Measurements from ENCODE around the gene GTF2I.
A peak's percentile ranks its signal among the peaks of the same experiment; 100 is the strongest.
"Not testable (repeated sequence)": the region's sequence is repeated elsewhere in the genome, so short reads cannot be mapped to it uniquely, and the experiment has no call there.

The GTF2I gene

DNA sequence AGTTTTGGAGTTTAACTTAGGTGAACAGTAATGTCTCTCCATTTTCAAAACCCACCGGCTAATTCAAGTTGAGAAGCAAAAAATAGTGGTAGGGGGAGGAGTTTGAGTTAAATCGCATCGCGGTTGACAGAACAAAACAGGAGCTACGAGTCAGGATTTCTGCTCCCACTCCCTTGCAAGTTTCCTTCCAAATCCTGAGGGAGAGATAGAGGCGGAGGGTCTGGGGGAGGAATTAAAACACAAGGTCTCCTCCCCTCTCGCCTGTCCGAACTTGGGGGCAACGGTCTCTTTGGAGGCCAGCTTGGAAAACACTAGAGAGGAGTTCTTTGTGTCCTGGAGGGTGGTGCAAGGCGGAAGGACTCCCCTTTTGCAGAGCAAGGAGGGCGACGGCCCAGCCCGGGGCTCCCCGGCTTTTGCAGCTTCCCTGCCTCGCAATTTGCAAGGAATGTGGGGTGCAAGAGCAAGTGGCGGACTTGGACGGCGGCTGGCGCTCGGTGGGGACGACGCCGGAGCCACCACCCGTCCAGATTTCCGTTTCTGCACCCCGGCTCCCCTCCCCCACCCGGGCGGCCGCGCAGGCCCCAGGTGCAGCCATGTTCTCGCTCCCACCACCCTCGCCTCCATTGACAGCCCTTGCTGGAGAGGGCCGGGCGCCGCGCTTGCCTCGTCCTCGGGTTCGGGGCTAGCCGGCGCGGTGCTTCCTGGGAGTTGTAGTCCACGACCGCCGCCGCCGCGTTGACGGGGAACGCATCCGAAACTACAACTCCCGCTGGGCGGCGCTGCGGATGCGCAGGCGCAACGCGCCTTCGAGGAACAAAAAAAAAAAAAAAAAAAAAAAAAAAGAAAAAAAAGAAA, 454 bp upstream of the GTF2I start:
- peak; percentile 86 to 98 for DNase-seq

DNA sequence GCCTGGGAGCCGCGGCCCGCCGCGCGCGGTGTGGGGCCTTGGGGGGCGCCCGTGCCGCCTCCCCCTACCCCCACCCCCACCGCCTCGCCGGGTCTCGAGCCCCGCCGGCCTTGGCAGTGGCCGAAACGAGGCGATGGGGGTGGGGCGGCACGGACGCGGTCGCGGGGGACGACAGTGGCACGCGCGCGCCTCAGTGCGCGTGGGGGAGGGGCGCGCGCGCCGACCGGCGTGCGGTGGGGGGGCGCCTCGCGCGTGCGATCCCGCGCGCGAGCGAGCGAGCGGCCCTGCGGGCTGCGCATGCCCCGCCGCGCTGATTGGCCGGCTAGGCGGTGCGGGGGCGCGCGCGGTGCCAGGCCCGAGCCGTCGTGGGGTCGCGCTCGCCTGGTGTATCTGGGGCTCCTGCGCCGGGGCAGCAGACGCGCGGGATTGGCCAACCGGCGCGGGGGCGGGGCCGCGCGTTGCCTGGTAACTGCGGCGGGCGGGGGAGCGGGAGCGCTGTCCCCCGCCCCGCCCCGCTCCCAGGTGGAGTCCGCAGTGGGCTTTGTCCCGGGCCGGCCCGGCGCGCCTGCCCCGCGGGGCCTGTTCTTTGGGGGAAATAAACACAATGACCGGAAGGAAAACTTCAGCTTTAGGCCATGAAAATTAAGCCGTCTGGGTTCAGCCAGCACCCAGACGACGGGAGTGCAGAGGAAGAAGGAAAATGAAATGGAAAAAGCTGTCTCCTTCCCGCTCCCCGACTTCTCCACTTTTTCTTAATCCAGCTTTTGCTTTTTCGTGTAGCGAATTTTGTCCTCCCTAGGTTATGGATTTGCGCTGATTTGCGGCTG, 873 bp downstream of the GTF2I start:
- DNase-seq: peak; percentile 92 to 95

DNA sequence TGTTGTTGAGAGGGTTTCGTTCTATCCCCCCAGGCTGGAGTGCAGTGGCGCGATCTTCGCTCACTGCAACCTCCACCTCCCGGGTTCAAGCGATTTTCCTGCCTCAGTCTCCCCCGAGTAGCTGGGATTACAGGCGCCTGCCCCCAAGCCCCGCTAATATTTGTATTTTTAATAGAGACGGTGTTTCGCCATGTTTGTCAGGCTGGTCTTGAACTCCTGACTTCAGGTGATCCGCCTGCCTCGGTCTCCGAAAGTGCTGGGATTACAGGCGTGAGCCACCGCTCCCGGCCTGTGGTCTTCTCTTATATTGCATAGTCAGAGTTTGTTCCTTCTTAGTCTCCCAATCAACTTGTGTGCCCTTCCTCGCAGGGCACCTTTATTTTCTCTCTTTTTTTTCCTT, 2.7 kb downstream of the GTF2I start:
- DNase-seq: not testable (repeated sequence)

DNA sequence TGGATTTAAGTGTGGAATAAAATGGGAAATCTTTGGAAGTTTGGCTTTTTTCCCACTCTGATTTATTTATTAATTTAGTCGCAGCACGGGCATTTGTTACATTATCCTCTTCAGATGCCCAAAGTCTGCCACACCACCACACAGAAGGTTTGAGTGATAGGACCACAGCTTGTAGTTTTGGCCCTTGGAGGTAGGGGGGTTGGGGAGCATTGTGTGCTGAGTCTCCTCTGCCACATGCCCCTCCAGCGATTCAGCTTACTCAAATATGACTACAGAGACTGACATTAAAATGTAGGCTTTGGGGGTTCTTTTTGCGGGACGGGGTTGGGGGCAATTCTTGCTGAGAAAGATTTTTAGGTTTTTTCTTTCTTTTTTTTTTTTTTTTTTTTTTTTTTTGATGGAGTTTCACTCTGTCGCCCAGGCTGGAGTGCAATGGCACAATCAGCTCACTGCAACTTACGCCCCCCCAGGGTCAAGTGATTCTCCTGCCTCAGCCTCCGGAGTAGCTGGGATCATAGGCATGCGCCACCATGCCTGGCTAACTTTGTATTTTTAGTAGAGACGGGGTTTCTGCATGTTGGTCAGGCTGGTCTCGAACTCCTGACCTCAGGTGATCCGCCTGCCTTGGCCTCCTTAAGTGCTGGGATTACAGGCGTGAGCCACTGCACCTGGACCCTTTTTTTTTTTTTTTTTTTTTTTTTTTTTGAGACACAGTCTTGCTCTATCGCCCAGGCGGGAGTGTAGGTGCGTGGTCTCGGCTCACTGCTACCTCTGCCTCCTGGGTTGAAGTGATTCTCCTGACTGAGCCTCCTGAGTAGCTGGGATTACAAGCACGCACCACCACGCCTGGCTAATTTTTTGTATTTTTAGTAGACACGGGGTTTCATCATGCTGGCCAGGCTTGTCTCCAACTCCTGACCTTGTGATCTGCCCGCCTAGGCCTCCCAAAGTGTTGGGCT, 4.6 kb downstream of the GTF2I start:
- not testable (repeated sequence) for DNase-seq

DNA sequence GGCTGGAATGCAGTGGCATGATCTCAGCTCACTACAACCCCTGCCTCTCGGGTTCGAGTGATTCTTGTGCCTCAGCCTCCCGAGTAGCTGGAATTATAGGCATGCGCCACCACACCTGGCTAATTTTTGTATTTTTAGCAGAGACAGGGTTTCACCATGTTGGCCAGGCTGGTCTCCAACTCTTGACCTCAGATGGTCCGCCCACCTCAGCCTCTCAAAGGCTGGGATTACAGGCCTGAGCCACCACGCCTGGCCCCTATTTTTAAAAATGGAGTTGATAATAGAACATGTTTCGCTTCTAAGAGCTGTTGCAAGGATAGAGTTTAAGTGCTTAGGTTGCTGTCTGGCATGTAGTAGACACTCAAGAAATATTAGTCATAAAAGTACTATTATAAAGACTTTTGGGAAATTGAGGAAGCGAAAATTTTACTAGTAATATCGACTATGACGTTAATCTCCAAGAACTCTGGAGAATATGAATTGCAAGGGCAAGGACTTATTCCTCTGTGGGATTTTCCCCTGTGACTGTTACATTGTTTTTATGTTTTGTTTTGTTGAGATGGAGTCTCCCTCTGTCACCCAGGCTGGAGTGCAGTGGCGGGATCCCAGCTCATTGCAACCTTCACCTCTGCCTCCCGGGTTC, 7.9 kb downstream of the GTF2I start:
- DNase-seq: no peak

DNA sequence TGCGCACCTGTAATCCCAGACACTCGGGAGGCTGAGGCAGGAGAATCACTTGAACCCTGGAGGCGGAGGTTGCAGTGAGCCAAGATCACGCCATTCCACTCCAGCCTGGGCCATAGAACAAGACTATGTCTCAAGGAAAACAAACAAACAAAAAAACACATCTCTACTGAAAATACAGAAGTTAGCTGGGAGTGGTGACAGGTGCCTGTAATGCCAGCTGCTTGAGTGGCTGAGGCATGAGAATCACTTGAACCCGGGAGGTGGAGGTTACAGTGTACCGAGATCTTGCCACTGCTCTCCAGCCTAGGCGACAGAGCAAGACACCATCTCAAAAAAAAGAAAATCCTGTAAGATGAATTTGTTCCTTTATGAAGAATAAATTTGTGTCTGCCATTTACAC, 9.5 kb downstream of the GTF2I start:
- DNase-seq: not testable (repeated sequence)

DNA sequence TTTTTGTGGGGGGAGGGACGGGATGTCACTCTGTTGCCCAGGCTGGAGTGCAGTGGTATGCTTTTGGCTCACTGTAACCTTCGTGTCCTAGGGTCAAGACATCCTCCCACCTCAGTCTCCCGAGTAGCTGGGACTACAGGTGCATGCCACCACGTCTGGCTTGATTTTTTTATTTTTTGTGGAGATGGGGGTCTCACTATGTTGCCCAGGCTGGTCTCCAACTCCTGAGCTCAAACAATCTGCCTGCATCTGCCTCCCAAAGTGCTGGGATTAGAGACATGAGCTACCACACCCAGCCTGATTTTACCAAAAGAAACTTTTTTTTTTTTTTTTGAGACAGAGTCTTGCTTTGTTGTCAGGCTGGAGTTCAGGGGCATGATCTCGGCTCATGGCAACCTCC, 10.0 kb downstream of the GTF2I start:
- DNase-seq: not testable (repeated sequence)

DNA sequence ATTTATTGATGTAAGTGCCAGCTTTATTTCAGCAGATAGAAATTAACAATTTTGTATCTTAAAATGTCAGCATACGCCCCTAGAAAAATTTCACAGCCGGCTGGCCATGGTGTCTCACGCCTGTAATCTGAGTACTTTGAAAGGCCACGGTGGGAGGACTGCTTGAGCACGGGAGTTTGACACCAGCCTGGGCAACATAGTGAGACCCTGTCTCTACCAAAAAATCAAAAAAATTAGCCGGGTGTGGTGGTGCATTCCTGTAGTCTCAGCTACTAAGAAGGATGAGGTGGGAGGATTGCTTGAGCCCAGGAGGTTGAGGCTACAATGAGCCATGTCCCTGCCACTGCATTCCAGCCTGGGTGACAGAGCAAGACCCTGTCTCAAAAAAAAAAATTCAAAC, 14.1 kb downstream of the GTF2I start:
- no peak for DNase-seq

DNA sequence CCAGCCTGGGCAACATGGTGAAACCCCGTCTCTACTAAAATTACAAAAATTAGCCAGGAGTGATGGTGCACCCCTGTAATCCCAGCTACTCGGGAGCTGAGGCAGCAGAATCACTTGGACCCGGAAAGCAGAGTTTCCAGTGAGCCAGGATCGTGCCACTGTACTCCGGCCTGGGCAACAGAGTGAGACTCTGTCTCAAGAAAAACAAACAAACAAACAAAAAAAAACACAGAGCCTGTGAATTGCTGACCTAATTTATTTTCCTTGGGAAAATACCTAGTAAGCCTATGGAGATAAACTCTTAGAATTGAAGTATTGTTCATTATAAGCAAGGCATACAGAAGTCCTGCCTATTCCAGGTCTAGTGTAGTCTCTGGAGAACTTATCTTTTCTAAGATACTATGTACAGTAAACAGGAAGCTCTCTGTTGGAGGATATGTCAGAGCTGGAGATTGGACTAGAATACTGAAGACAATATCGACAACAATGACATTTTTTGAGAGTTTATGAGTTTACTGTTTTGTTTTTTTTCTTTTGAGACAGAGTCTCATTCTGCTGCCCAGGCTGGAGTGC, 14.9 kb downstream of the GTF2I start:
- no peak for DNase-seq

DNA sequence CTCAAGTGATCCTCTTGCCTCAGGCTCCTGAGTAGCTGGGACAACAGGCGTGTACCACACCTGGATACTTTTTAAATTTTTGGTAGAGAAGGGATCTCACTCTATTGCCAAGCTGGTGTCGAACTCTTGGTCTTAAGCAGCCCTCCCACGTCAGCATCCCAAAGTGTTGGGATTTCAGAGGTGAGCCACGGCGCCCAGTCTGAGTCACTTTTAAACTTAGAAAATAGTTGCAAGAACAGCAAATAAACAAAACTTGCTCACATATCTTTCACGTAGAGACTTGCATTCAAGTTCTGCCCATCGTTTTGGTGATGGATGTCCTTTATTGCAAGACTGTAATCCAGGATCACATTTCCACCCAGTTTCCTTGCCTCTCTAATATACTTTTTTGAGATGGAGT, 16.6 kb downstream of the GTF2I start:
- DNase-seq: no peak

DNA sequence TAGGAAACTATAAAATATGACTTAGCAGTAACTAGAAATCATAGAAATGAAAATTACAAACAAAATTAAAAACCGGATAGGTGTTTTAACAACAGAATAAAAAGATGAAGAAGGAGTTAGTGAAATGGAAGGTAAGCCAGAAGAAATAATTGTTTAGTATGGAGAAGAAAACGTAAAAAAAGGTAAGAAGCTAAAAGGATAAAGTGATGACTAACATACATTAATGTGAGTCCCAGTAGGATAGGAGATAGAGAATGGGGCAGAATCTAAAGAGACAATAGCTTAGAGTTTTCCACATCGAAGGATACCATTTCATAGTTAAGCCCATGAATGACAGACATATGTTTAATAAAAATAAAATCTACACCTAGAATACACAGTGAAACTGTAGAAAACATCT, 25.3 kb downstream of the GTF2I start:
- no peak for DNase-seq

DNA sequence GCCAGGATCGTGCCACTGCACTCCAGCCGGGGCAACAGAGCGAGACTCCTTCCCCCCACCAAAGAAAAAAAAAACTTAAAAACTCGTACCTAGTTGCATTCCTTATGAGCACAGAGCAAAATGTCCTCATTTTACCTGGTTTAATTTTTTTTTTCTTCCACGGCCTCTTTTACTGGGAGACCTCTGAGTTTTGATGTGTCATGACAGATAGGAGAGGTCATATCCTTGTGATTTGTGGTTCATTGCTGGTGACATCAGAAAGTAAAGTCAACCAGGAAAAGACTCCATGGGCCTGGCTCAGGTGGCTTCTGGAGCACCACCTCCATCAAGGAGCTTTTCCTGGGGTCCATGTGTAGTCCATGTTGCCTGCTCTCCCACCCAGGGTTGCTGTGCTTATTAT, 26.3 kb downstream of the GTF2I start:
- DNase-seq: no peak

DNA sequence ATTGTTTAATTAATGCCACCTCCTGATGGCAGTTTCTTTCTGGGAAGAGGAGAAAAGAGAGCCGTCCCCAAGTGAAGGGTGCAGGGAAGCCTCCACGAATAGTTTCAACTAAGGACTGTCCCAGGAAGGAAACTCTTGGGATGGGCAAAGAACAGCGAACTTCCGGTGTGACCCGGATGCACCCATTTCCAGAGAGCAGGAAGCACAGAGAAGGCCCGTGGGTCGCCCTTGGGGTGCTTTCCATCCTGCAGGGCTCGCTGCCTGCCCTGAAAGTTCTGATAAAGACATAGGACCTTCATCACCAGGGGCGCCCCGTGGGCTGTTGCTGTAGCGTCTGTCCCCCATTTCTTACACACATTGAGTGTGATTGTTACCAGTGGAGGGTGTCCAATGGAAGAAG, 27.0 kb downstream of the GTF2I start:
- DNase-seq: no peak

DNA sequence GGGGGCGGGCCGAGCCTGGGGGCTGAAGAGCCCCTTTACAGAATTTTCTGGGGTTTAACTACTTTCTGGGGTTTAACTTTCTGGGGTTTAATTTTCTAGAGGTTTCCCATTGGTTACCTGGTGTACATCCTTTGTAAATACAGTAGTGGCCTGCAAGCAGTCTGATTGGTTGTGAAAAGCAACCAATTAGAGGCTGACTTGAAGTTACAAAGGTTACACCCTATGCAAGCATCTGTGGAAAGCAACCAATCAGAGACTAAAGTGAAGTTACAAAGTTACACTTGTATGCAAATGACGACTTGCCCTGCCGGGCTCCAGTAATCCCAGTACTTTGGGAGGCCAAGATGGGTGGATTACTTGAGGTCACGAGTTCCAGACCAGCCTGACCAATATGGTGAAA, 27.4 kb downstream of the GTF2I start:
- DNase-seq: no peak

DNA sequence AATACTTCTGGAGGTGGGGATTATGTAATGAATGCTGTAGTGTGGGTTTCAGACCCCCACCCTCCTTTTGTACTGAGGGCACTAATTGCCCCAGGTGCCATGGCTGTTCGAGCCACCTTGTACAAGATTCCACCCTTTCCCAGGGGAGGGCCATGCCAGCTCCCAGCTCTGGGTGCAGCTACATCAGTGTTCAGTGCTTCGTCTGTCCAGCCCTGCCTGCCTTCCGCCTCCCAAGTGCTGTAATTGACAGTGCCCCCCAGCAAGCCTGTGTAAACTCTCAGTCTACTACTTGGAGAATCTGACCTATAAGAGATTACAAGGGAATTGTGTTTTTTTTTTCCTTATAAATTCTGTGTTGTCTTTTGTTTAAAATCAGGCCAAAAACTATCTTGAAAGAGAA, 33.0 kb downstream of the GTF2I start:
- DNase-seq: no peak

DNA sequence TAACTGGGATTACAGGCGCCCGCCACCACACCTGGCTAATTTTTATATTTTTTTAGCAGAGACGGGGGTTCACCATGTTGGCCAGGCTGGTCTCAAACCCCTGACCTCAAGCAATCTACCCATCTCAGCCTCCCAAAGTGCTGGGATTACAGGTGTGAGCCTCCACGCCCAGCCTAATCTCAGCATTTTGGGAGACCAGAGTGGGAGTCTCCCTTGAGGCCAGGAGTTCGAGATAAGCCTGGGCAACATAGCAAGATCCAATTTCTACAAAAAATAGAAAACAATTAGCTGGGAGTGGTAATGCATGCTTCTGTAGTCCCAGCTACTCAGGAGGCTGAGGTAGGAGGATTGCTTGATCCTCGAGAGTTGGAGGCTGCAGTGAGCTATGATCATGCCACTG, 46.9 kb downstream of the GTF2I start:
- not testable (repeated sequence) for DNase-seq

DNA sequence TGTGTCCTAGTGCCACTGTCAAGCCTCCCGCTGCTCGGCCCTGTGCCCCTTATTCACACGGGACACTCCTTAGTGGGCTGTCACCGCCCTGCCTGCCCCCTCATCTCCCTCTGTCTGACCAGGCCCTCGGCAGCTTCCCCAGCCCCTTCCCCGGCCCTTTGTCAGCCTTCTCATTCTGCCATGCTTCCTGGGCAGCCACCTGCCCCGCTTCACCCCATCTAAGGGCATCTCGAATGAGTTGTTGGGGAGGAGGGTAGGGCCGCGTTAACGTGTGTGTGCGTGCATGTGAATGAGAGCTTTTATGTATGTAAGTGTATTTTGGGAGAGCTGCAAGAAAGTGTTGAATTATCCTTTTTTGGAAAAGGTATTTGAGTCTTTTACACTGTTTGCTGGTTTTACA, 49.7 kb downstream of the GTF2I start:
- no peak for DNase-seq

DNA sequence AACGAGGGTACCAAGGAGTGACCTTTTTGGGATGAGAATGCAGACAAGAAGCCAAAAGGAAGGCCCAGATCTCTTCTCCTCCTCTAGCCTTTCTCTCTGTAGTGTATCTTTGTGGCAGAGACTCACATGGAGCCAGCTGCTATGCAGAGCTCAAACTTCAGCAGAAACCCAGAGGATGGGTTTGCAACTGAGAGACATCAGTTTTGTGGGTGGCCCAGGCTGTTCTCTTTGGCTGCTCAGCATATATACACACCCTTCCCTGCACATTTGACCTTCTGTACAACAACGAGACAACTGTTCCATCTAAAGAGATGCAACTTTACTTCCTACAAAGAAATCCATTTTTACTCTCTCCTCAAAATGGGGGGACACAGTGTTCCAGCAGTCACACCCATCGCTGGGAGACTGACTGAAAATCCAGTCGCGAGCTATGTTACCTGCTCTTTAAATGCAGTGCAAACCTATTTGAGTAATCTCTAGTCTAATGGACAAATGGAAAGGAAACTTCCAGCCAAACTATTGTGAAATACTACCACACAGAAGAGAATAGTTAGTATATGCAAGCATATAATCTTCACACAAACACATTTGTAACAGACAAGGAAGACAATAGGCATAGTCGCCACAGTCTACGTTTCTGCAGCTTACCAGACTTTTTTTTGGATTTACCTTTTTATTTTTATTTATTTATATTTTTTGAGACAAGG, 51.2 kb downstream of the GTF2I start:
- DNase-seq: no peak

DNA sequence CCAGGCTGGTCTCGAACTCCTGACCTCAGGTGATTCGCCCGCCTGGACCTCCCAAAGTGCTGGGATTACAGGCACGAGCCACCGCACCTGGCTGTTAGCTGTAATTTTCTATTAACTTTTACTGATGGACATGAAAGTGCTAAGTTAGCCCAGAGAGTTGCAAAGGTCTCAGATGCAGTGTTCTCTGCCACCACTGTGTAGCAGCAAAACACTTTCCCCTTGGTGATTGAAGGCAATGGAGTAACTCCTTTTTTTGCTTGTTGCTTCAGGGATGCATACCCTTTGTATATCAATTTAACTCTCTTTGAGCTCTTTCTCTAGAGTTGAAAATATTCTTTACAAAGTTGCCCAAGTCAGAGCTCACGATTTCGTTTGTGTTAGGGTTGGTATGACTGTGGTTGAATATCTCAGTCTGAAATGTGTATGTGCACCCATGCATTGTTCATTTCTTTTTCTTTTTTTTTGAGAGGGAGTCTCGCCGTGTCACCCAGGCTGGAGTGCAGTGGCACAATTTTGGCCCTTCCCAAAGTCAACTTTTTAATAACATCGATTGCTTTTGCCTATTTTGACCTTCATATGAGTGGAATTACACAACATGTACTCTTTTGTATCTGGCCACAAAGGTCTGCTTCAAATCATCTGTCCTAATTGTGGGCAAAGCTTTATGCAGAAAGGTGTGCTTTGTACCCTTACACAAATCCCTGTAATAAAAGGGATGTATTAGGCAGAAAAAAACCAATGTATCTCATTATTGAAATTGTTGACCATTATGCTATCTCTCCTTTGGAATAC, 52.6 kb downstream of the GTF2I start:
- DNase-seq: no peak

DNA sequence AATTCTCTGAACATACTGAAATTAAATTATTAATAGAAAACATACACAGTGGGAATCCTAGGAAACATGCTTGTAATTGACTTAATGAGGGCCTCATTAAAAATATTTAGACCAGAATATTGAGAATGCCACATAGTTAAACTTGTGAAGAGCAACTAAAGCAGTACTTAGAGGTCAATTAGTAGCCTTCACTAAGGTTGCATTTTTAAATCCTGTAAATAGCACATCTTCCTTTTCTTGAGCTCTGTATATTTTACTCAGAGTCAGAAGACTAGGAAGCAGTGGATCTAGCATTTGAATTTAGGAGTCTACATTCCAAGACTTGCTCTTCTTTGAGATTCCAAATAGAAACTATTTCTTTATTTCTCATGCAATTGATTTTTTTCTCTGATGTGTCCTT, 56.0 kb downstream of the GTF2I start:
- DNase-seq: no peak

DNA sequence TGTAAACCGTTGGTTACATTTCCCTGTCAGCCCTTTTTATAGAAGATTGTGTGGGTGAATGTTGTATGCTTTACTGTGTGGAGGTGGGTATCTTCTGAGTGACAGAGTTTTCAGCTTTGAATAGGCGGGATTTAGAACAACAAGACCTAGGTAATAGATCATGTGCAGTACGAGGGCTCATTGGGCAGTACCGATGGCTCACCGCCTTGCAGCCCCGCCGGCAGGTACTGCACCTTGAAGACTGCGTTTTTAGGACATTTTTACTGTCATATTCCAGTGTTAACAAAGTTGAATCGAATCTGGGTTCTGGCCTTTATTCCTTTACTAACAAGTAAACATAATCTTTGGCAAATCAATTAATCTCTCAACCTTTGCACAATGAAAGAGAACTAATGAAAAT, 60.4 kb downstream of the GTF2I start:
- no peak for DNase-seq

All from NCI-H187 (cell line).